ENCODE measurements around the gene BMPR1B.
"Not testable (repeated sequence)": the region's sequence is repeated elsewhere in the genome, so short reads cannot be mapped to it uniquely, and the experiment has no call there.

BMPR1B gene

DNA sequence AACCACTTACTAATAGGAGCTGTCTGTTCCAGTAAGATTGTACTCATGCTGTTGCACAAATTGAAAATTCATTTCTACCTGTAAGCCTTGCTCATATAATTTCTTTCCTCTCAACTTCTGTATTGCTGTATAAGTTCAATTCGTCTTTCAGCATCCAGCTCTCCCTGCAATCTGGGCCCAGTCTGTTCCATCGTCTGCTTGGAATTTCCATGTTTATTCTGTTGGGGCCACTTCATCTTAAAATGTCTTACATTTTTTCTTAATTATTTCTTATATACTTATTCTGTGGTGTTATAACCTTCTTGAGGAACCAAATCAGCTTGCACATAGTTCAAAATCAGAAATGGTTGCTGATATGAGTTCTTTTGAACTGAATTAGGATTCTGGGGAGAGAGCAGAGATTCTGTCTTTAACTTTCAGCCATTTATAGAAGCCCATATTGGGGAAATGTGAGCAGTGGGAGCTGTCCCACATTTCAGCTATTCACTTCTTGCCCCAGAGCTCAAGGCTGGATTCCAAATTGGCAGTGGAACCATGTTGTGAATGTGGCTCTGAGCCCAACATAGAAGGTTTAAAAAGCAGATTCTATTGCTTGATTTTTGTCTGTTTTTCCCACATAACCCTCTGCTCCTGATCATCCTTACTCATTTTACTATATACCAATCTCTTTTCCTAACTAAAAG lies 291.9 kb downstream of the BMPR1B start:
- DNase-seq: no peak

DNA sequence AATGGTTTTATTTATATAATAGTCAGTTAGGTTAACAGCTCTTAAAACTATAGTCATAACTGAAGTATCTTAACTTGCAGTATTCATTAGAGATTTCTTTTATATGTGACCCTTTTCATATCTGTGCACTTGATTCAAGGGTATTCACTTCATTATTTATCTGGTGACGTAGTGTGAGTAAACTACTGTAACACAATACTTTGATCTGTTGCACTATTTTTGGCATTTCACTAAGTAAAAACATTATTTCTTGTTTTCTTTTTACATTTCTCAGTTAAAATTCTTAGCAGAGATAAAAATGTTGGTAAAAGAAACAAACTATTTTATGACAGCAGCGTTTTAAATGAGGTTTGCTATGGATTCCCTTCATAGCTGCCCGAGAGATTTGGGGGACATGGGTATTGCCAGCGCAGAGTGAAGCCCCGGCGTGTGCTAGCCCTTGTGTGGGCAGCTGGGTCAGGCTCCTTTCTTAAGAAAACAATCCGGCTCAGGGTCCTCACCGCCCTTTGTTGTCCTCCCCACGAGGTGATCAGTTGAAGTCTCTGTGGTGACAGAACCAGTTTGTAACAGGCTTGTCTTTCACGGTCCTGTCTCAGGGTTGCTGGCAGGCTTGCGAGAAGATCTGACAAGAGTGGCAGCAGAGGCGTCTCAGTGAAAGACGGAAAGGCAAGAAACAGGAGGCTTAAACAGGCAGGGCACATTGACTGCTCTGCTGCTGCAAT lies 293.4 kb downstream of the BMPR1B start:
- no peak for DNase-seq

DNA sequence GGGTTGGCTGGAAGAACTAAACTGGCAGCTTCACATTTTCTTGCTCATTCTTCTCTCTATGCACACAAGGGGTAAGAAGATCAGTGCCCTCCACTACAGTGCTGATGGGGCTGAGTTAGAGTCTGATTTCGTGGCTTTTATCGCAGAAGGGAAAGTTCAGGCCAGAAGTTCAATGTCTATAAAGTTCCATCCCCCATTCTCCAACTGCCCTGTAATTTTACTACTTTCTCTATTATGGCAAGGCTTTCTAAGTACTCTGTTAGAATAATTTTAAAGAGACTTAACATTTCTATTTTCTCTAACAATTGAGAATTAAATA lies 293.9 kb downstream of the BMPR1B start:
- DNase-seq: no peak

DNA sequence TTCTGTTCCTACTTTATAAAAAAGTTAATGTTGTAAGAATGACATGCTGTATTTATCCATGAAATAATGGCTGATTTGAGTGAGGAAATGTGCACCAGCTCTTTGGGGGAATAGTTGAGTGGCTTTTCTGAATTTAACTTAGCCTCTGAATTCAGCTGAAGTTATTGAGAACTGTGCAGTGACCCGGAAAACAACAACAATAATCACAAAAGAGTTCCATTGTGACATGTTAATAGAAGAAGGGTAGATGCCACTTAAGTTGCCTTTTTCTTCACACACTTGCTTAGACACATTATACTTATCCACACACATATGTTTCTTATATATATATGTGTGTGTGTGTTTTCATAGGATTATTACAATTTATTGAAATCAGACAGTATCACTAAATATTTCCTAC lies 301.2 kb downstream of the BMPR1B start:
- no peak for DNase-seq

DNA sequence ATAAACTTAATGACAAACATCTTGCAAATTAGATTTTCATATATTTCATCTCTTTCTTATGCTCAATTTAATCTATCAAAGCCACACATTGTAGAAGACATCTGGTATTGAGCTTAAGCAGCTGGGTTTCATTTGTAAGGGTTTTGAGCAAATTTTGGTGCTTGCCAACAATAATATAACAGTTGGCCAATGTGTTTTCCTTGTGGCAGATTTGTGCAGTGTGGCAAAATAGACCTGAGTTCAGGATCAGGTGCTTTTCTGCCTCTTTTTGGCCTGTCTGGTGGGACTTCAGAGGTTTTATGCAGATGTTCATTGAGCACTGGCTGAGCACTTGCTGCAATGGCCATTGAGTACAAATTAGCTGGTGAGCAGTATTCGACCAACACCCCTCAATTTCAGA lies 301.9 kb downstream of the BMPR1B start:
- no peak for DNase-seq

DNA sequence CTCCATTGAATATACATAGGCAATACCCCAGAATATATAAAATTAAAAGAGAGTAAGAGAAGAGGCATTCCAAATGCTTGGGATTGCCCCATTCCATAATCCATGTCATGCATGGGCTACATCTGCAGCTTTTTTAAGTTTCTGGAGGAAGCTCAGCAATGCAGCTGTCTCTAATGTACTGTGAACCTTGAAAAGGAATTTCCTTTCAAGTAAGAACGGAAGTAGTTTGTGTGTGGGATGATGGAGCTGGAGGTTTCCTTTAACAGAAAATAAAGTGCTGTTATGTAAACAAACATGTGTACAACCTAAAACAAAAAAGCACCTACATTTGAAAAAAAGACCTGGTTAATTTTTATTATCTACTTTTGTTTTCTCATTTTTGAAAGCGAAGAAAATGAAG lies 303.5 kb downstream of the BMPR1B start:
- DNase-seq: no peak

DNA sequence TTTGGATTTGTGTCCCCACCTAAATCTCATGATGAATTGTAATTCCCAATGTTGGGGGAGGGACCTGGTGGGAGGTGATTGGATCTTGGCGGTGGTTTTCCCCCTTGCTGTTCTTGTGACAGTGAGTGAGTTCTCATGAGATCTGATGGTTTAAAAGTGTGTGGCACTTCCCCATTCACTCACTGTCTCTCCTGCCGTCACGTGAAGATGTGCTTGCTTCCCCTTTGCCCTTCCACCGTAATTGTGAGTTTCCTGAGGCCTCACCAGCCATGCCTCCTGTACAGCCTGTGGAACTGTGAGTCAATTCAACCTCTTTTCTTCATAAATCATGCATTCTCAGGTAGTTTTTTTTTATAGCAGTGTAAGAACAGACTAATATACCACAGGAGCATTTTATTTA lies 304.0 kb downstream of the BMPR1B start:
- not testable (repeated sequence) for DNase-seq

DNA sequence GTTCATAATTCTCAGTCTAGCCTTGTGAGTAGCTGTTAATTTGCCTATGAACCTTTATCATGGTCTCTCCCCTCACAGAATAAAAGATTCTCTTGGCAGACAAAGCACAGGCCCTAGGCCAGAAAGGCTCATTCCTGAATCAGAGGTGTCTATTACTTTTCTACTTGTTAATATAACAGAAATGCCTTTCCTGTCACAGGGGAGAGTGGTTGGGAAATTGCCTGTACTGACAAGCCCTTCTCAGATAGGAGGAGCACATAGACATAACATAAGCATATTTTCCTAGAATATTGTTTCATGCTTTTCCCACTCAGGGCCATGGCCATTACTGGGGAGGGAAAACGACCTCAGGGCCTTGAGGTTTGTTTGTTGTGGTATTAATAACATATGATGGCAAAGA lies 308.3 kb downstream of the BMPR1B start:
- DNase-seq: no peak

DNA sequence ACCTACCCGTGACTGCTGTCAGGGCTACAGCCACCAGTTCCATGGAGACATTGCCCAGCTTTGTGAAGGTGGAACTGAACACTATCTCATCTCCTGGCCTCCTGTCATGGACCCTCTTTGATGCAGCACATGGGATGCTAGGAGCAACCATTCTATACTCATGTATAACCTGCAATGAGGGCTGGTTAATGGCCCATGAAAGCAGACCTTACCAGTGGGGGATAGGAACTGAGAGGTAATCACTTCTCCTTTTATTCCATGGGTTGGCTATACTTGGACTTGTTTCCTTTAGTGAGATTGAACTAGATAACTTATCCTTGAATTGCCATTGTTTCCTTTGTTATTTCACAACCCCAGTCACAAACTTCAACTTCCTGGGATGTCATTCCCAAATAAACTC lies 310.6 kb downstream of the BMPR1B start:
- DNase-seq: no peak

DNA sequence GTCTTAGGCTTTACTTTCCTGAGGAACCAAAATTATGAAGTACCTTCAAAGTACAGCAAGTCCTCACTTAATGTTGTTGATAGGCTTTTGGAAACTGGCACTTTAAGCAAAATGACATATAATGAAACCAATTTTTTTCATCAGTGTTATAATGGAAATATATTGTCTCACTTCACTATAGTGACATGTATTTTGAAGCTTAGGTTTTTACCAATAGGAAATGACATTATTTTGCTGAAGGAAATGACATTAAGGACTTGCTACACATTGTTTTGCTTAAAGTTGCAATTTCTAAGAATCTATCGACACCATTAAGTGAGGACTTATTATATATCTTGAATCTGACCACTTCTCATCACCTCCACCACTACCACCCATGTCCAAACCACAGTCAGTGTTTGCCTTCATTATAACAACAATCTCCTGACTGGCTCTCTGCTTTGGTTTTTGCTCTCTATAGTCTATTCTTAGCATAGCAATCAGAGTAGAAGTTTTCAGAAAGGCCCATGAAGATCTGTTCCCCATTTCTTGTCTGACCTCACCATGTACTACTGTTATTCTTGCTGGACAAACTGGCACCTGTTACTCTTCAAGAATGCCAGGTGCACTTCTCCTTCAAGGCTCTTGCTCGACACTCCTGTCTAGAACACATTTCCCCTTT lies 311.2 kb downstream of the BMPR1B start:
- no peak for DNase-seq

DNA sequence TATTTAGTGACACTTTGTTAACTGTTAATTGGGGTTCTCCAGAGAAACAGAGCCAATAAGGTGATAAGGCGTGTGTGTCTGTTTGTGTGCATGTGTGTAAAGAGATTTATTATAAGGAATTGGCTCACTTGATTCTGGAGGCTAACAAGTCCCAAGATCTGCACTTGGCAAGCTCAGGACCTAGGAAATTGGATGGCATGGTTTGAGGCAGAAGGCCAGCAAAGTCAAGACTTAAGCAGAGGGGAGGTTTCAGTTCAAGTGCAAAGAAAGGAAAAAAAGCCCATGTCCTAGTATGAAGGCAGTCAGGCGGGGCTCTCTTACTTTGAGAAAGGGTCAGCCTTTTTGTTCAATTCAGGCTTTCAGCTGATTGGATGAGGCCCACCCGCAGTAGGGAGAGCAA lies 314.1 kb downstream of the BMPR1B start:
- DNase-seq: no peak

DNA sequence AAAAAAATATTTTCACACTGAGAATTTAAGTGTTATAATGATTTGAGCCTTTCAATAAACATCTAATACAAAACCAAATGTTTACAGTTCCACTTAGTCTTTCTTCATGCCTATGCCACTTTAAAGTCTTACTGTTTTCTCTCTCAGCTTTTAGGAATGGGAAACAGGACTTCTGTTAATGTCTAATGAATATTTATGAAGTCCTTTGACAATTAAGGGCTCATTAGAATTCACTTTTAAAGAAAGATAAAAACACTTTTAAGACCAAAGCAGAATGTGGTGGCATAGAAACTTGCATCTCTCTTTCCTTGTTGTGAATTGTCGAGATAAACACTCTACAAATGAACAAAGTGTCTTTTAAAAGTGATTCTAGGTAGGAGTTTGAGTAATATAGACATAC lies 315.9 kb downstream of the BMPR1B start:
- no peak for DNase-seq

DNA sequence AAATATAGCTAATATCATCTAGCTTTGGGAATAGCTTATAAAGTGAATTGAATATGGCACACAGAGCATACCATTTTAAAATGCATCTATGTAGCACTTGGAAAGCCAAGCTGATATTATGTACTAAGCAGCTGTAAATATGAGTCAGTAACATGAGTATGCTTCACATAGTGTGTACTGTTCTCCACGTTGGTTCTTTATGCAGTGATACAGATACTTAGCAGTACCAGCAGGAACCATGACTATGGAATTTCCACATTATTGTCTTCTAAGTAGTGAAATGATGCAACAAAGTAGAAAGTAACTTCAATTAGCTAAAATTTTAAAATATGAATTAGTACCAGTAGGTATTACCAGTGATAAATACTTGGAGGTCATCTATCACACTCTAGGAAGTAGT lies 320.1 kb downstream of the BMPR1B start:
- no peak for DNase-seq

DNA sequence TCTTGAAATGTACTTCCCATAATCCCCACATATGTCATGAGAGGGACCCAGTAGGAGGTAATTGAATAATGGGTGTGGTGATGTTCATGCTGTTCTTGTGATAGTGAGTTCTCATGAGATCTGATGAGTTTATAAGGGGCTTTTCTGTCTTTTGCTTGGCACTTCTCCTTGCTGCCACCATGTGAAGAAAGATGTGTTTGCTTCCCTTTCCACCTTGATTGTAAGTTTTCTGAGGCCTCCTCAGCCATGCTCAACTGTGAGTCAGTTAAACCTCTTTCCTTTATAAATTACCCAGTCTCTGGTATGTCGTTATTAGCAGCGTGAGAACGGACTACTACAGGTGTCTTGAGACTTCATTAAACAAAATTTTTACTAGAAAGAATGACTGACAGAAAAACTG lies 323.2 kb downstream of the BMPR1B start:
- DNase-seq: no peak

DNA sequence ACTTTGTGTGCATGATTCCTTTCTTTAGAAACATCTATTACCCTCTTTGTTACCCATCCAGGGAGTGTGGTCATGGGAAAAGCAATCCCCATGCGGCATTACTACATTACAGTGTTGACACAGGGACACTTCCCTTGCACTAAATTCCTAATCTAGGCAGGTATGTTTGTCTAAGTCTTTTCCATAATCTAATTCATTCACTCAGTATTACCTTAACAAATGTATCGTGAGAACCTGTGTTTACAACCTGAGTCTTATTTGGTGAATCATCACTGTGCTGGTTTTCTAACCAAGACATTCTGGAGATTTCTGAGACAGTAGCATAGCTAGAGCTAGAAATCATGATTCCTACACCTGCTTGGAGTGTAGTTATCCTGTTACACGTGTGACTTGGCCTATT lies 326.8 kb downstream of the BMPR1B start:
- no peak for DNase-seq

DNA sequence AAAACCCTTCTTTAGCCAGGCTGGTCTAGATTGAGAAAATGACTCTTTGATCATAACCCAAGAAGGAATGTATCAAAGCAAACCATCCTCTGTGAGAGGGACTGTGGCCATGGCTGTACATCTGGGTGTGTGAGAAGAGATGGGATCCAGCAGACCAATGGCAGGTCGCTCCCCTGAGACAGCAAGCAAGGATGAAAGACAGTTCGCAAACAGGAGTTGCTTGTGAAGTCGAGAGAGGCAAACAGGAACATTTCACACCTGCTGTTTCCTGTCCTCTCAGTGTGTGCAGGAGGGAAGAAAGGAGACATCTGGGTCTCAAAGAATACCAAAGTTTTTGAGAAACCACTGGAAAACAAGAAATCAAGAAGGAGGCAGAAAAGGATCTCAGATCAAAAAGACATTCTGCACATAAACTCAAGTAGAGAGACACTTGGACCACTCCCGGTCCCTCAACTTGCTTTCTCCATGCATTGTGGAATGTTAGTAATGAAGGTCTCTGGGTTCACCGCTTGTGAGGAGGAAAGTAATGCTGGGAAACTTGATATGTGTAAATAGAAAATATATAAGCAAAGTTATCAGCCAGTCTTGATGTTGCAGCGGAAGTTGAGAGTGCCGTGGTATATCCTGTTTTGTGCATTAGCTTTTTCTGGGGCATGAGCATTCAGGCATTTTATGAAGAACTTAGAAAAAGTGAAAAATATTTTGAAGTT lies 327.5 kb downstream of the BMPR1B start:
- DNase-seq: no peak

DNA sequence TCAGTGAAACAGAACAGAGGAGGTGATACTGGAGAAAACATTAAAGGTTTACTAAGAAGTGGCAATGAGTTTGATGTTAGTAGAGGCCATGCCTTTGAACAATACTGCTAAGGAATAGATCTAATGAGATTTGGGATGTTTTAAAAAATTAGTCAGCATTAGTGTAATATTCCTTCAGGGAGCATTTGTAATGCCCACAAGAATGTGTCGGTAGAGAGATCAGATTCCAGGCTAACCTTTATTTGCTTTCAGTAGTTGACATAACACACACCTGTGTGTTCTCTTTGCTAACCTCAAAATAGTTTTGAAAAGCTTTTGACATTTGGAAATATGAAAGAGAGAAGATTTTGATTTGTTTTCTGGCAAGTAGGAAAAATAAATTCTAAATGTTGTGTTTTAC lies 328.8 kb downstream of the BMPR1B start:
- no peak for DNase-seq

DNA sequence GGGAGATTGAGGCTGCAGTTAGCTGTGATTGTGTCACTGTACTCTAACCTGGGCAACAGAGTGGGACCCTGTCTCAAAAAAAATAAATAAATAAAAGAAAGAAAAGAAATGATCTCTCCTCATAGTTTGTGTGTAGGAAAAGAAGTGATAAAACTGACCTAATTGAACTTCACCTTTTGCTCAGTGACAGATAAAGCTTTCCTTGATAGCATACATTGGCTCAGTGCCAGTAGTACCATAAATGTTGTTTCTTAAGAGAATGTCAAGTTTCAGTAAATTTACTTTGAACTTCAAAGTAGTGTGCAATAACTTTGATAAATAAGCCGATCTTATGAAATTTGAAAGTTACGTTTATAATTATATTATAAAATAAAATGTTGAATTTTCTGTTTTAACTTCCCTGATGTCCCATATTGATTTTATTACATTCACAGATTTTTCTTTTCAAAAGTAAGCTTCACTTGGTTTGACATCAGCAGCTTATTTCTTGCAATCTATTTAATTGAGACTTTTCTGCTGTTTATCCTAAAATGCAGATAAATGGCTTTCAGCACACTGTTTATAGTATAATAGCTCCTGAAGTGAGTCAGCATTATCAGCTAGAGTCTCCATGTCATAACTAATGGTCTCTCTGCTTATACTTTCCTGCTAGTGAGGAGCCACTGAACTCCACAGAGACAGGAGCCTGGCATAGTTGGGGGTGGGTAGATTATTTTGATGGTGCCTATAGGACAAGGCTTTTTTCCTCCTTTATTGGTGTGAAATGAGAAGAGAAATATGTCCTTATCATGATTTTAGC lies 330.1 kb downstream of the BMPR1B start:
- no peak for DNase-seq

DNA sequence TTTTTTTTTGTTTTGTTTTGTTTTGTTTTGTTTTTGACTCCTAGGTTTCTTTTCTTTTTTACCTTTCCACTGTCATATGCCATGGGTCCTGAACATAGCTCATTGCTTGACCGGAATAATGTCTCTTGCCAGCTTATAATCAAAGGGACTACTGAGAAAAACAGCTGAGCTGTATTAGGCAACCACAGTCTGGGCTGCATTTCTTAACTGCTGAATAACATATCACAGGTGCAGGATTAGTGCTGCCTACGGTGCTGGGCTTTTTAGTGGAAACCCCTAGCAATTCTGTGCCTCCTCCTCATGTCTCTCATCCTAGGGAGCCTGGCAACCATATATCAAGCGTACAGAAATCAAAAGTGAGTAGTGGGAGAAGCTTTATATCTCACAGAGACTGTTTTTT lies 333.5 kb downstream of the BMPR1B start:
- no peak for DNase-seq

DNA sequence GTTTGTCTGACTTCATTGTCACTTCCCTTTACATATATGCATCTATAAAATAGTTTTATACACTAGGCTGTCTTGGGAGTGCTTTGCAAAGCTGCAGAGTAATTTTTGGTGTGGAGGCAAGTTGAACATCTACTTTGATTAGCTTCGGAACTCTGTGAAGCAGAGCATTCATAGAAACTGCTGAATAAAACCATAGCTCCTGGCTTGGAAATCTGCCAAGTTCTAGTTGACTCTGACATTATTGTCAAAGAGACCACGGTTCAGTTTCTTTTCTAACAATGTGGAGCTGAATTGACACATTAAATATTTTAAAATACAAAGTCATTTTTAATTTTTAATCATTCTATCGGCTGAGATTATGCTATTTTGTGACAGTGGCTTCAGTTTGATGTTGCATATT lies 335.0 kb downstream of the BMPR1B start:
- no peak for DNase-seq

DNA sequence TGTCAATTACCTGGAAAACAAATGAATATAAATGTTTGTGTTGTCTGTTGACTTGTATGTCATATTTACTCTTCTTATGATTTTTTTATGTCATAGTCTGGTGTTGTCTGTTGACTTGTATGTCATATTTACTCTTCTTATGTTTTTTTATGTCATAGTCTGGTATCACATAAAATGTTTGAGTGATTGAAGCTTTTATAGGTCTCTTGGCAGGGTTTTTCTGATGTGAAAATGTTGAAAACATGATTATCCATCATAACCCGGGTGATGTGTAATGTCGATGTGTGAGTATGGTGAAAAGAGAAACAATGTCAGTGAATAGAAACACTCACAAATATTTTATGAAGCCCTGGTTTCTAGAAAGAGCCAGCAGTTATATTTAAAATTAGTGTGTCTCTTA lies 335.7 kb downstream of the BMPR1B start:
- no peak for DNase-seq

DNA sequence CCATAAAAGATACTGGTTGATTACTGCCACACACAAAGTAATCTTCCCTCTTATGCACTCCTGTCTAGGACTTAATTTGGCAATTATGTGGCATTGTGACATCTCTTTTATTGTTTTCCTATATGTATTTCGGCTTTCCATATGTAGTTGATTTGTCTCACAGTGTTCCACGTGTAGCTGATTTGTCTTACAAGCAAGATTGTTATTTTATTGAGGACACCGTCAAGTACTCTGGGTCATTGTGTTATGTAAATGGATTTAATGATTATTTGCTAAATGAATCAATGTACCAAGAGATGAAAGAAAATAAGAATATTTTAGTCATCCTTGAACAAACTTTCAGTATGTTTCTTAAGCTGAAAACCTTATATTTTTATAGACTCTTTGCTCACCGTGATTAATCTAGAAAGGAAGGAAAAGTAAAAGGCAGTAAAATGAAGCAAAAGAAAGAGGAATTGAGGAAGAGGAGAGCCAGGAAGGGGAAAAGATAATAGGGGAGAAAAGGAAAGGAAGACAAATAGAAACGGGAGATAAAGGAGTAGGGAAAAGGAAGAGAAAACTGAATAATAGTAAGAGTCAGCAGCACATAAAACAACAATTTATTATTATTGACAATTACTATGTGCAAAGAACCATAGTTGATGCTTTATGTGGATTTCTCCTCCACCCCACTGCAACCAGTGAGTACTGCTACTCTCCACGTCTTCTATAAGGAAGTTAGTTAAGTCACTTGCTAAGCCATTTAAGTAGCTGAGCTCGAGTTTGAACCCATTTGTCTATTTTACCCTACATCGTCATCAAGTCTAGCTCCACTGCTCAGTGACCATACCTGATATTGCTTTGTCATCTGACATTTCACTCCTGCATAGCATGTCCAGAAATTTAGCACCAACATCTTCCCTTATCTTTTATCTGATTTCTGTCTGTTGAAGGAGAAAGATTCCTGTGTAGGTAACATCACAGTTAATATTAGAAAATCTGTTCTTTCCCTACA lies 336.5 kb downstream of the BMPR1B start:
- DNase-seq: no peak
